NCI-H2107 treated with DMSO at 0.1 percent for 48 hours (cell line): ENCODE results near the gene MEIS2.
A peak's percentile ranks its signal among the peaks of the same experiment; 100 is the strongest.

Experiments used
- DNase-seq: peaks from one replicate; lab custom pipeline; 2025; ENCODE audit not compliant: unreplicated experiment; lab: John Stamatoyannopoulos, UW

The MEIS2 gene

GRCh38 chr15:37100109-37100965 is at the start of gene MEIS2:
TSS of gene MEIS2 (minus strand) at chr15:37100549. CDS start at chr15:37099466, 1,083 bp downstream.
- DNase-seq: peak; percentile 16

GRCh38 chr15:37149146-37149545 is 48.8 kb upstream of the MEIS2 start:
- DNase-seq: no peak

- DNase-seq: no peak
Measured at GRCh38 chr15:37148714-37149113, 48.4 kb upstream of the MEIS2 start.

- no peak for DNase-seq
Measured at GRCh38 chr15:37143351-37143750, 43.0 kb upstream of the MEIS2 start.

GRCh38 chr15:37142371-37142770 is 42.0 kb upstream of the MEIS2 start:
- no peak for DNase-seq

- no peak for DNase-seq
Measured at GRCh38 chr15:37140531-37141058, 40.2 kb upstream of the MEIS2 start.

GRCh38 chr15:37138591-37139215 is 38.4 kb upstream of the MEIS2 start:
- peak; percentile 6 for DNase-seq

- DNase-seq: no peak
Measured at GRCh38 chr15:37137221-37137620, 36.9 kb upstream of the MEIS2 start.

GRCh38 chr15:37136666-37137065 is 36.3 kb upstream of the MEIS2 start:
- no peak for DNase-seq

GRCh38 chr15:37135225-37135624 is 34.9 kb upstream of the MEIS2 start:
- peak; percentile 68 for DNase-seq

GRCh38 chr15:37134699-37135131 is 34.4 kb upstream of the MEIS2 start:
- no peak for DNase-seq

GRCh38 chr15:37134244-37134643 is 33.9 kb upstream of the MEIS2 start:
- DNase-seq: no peak

GRCh38 chr15:37133602-37134001 is 33.3 kb upstream of the MEIS2 start:
- no peak for DNase-seq

- no peak for DNase-seq
Measured at GRCh38 chr15:37132826-37133417, 32.6 kb upstream of the MEIS2 start.

- DNase-seq: no peak
Measured at GRCh38 chr15:37131621-37132020, 31.3 kb upstream of the MEIS2 start.

- DNase-seq: no peak
Measured at GRCh38 chr15:37130356-37130755, 30.0 kb upstream of the MEIS2 start.

- no peak for DNase-seq
Measured at GRCh38 chr15:37125143-37125542, 24.8 kb upstream of the MEIS2 start.

GRCh38 chr15:37124331-37124730 is 24.0 kb upstream of the MEIS2 start:
- no peak for DNase-seq

- no peak for DNase-seq
Measured at GRCh38 chr15:37122703-37123102, 22.4 kb upstream of the MEIS2 start.

GRCh38 chr15:37121492-37121891 is 21.1 kb upstream of the MEIS2 start:
- no peak for DNase-seq

GRCh38 chr15:37117030-37117429 is 16.7 kb upstream of the MEIS2 start:
- DNase-seq: no peak

GRCh38 chr15:37115538-37115937 is 15.2 kb upstream of the MEIS2 start:
- DNase-seq: no peak
